ENCODE results near the gene PAN3.

PAN3 gene

GRCh38 chr13:28338742-28339141, 200.4 kb downstream of the PAN3 start:
- no peak for TF ChIP-seq CTCF (conservative IDR thresholded peaks at IDR 0.05; ENCODE audit: low read depth, low read length)
- H3K4me3 ChIP-seq (ENCODE audit: low read depth, low read length), result no peak overlapping the region
- no peak for DNase-seq (ENCODE audit: low read depth)

GRCh38 chr13:28339419-28339818, 201.1 kb downstream of the PAN3 start:
- no peak overlapping the region for H3K4me3 ChIP-seq (ENCODE audit: low read depth, low read length)
- peak; percentile 57 for DNase-seq (ENCODE audit: low read depth)
- no peak for TF ChIP-seq CTCF (conservative IDR thresholded peaks at IDR 0.05; ENCODE audit: low read depth, low read length)

- H3K4me3 ChIP-seq (ENCODE audit: low read depth, low read length), result no peak overlapping the region
- DNase-seq (ENCODE audit: low read depth), result no peak
- TF ChIP-seq CTCF (conservative IDR thresholded peaks at IDR 0.05; ENCODE audit: low read depth, low read length), result no peak
Observed at GRCh38 chr13:28340272-28340793, 202.0 kb downstream of the PAN3 start.

GRCh38 chr13:28342251-28342650, 203.9 kb downstream of the PAN3 start:
- no peak for DNase-seq (ENCODE audit: low read depth)
- no peak for TF ChIP-seq CTCF (conservative IDR thresholded peaks at IDR 0.05; ENCODE audit: low read depth, low read length)

GRCh38 chr13:28344163-28344562, 205.8 kb downstream of the PAN3 start:
- DNase-seq (ENCODE audit: low read depth), result no peak
- H3K4me3 ChIP-seq (ENCODE audit: low read depth, low read length), result no peak overlapping the region
- no peak for TF ChIP-seq CTCF (conservative IDR thresholded peaks at IDR 0.05; ENCODE audit: low read depth, low read length)

More at GRCh38 chr13:28342251-28342650, 203.9 kb downstream of the PAN3 start:
- no peak overlapping the region for H3K4me3 ChIP-seq (ENCODE audit: low read depth, low read length)

All from choroid plexus epithelial cell (primary cell).